Omental fat pad (tissue), 4 donors: ENCODE measurements around the gene SMIM12. TPM values are rescaled to one million over a fixed set of nuclear protein-coding genes. Genes with fewer than 3 reads are reported as not detected.
"Not testable (repeated sequence)": the region's sequence is repeated elsewhere in the genome, so short reads cannot be mapped to it uniquely, and the experiment has no call there.

Source experiments
- ATAC-seq: fragments of 150-250 bp; one replicate; pipeline ENCODE4 v1.9.1; 2016; ENCODE audit warnings: mild to moderate bottlenecking, moderate library complexity; ENCODE audit not compliant: low FRiP score
- DNase-seq: peaks from one replicate; pipeline ENCODE4 v3.0.0-alpha.2; 2019; ENCODE audit warnings: low spot score
- CTCF ChIP-seq, 3 donors: fragments of 450-650 bp; IDR thresholded peaks; one replicate each; pipeline ENCODE4 v1.5.1; 2016 to 2017; ENCODE audit warnings: antibody characterized with exemption in 3 of 3, mild to moderate bottlenecking in 3 of 3, moderate library complexity in 2 of 3
- total RNA-seq, 4 donors: library from RNA; depleted of rRNA; stranded (reverse); fragments of >200 nt; gene quantifications; one replicate each; pipeline ENCODE4 v1.1.0, GENCODE V29; 2016

The SMIM12 gene
- total RNA-seq, 4 donors from 2014 or later = 34.0 to 65.4 (median 42.1) TPM

- ATAC-seq (no peak), DNase-seq (no peak)
- no peak for TF ChIP-seq CTCF (IDR thresholded peaks at IDR 0.05)
Observed at GRCh38 chr1:34827341-34827941, 32.1 kb downstream of the SMIM12 start.

- no peak for TF ChIP-seq CTCF (IDR thresholded peaks at IDR 0.05)
- DNase-seq (no peak), ATAC-seq (no peak)
Observed at GRCh38 chr1:34825455-34826091, 34.0 kb downstream of the SMIM12 start.

- TF ChIP-seq CTCF (IDR thresholded peaks at IDR 0.05) = no peak
- no peak for ATAC-seq
- no peak for DNase-seq
Observed at GRCh38 chr1:34824817-34825454, 34.6 kb downstream of the SMIM12 start.

- DNase-seq (no peak), ATAC-seq (no peak)
- no peak for TF ChIP-seq CTCF (IDR thresholded peaks at IDR 0.05)
Observed at GRCh38 chr1:34822202-34822601, 37.3 kb downstream of the SMIM12 start.

GRCh38 chr1:34818862-34819261 lies 40.7 kb downstream of the SMIM12 start:
- not testable (repeated sequence) for ATAC-seq, DNase-seq

GRCh38 chr1:34816778-34817177 lies 42.8 kb downstream of the SMIM12 start:
- ATAC-seq (no peak), DNase-seq (no peak)
- no peak for TF ChIP-seq CTCF (IDR thresholded peaks at IDR 0.05)

- DNase-seq (no peak), ATAC-seq (no peak)
- no peak for TF ChIP-seq CTCF (IDR thresholded peaks at IDR 0.05)
Observed at GRCh38 chr1:34816332-34816731, 43.2 kb downstream of the SMIM12 start.

GRCh38 chr1:34810781-34811180 lies 48.8 kb downstream of the SMIM12 start:
- not testable (repeated sequence) for ATAC-seq, DNase-seq
